ENCODE measurements around the gene TMEM89. TPM values are rescaled to one million over a fixed set of nuclear protein-coding genes. Genes with fewer than 3 reads are reported as not detected.

The TMEM89 gene
- total and polyA plus RNA-seq, 2 of the 4 experiments (the other 2 are of a cell fraction): 0.15 TPM; not detected in 1

GRCh38 chr3:48617559-48617958 lies 4.0 kb downstream of the TMEM89 start:
- Histone ChIP-seq H3K79me1 (ENCODE audit: low read depth in 1 of 2, low read length in 2 of 2) (no peaks in the 10 kb centered on the region), H3K4ac (ENCODE audit: low read depth, low read length) (no peak overlapping the region), H4K20me1 (ENCODE audit: insufficient read depth, low read length) (no peaks in the 10 kb centered on the region), H3K9ac (ENCODE audit: low read depth, low read length) (no peak overlapping the region), H2AFZ (replicated peaks; ENCODE audit: low read length, poor library complexity) (no peak overlapping the region), H4K5ac (ENCODE audit: low read depth, low read length) (no peak overlapping the region), H3K18ac (ENCODE audit: low read depth, low read length) (no peak overlapping the region), H4K8ac (ENCODE audit: low read depth in 2 of 2, low read length in 2 of 2) (no peak overlapping the region), H3K9me3 (ENCODE audit: control insufficient read depth, insufficient read depth, low read length) (peaks cover 10% of the 10 kb centered on the region), H2BK120ac (ENCODE audit: low read depth, low read length) (no peak overlapping the region), H3K36me3 (ENCODE audit: control insufficient read depth, insufficient read depth, low read length) (peaks cover 14% of the 10 kb centered on the region; the same call in 1 of the 2 replicates), H3K27ac (ENCODE audit: insufficient read depth, low read length) (no peak overlapping the region), H3K27me3 (ENCODE audit: control insufficient read depth, insufficient read depth, low read length) (no peaks in the 10 kb centered on the region), H2BK15ac (ENCODE audit: low read depth, low read length) (peak overlapping the region; percentile 56; the same call in 2 of the 3 replicates), H3K4me2 (ENCODE audit: low read depth, low read length) (no peak overlapping the region), H2BK20ac (ENCODE audit: low read depth, low read length) (no peak overlapping the region), H3K9me1 (ENCODE audit: insufficient read depth, low read length) (peaks cover 5% of the 10 kb centered on the region; the same call in 1 of the 2 replicates), H3K4me3 (ENCODE audit: insufficient read depth, low read depth, low read length) (no peak overlapping the region), H3K4me1 (ENCODE audit: control insufficient read depth, insufficient read depth, low read length) (peaks cover 25% of the 10 kb centered on the region), H3K56ac (ENCODE audit: extremely low read depth, insufficient read depth, low read length) (no peak overlapping the region; the same call in 1 of the 2 replicates), H3K14ac (replicated peaks; ENCODE audit: low read depth, low read length) (no peak overlapping the region), H2AK9ac (replicated peaks; ENCODE audit: low read depth, low read length, poor library complexity) (no peak overlapping the region), H3K23ac (ENCODE audit: low read depth, low read length) (no peak overlapping the region), H2BK5ac (ENCODE audit: low read depth, low read length, poor library complexity, severe bottlenecking) (peak overlapping the region; percentile 60), H2AK5ac (ENCODE audit: low read depth, low read length) (peak overlapping the region; percentile 58; the same call in 1 of the 2 replicates), H4K91ac (ENCODE audit: insufficient read depth, low read depth, low read length) (no peak overlapping the region)
- POLR2A ChIA-PET (ENCODE audit: unreplicated experiment): no interaction called here
- dilution Hi-C loops (cut with HindIII; ENCODE audit: low sequenced_read_pairs, unreplicated experiment) (no loop called here), in situ Hi-C loops (cut with MboI; ENCODE audit: low sequenced_read_pairs) (no loop called here), intact Hi-C loops (cut with micrococcal nuclease) (no loop called here)
- TF ChIP-seq, protein P1, sequence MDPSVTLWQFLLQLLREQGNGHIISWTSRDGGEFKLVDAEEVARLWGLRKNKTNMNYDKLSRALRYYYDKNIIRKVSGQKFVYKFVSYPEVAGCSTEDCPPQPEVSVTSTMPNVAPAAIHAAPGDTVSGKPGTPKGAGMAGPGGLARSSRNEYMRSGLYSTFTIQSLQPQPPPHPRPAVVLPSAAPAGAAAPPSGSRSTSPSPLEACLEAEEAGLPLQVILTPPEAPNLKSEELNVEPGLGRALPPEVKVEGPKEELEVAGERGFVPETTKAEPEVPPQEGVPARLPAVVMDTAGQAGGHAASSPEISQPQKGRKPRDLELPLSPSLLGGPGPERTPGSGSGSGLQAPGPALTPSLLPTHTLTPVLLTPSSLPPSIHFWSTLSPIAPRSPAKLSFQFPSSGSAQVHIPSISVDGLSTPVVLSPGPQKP (IDR thresholded peaks at IDR 0.05; ENCODE audit: borderline replicate concordance, low read depth, low read length): no peak
- TF ChIP-seq CHD1 (IDR thresholded peaks at IDR 0.05; ENCODE audit: low read depth, low read length) (no peak), MAZ (IDR thresholded peaks at IDR 0.05; ENCODE audit: borderline replicate concordance, low read depth, low read length) (no peak), SMC3 (IDR thresholded peaks at IDR 0.05; ENCODE audit: low read depth, low read length) (no peak), RCOR1 (IDR thresholded peaks at IDR 0.05; ENCODE audit: insufficient replicate concordance, low read length) (peak; percentile 47), MXI1 (IDR thresholded peaks at IDR 0.05; ENCODE audit: borderline replicate concordance, low read depth, low read length) (no peak)
- CTCF ChIA-PET: interaction anchor here (0.9 kb wide), 1 partner anchor 18 kb away, joined by 3 read pairs; no protein-coding TSS in a partner anchor
- no peak for ATAC-seq (ENCODE audit: low read depth)
- no CpG with 5 or more reads among the region's 4 CpGs for WGBS, 2 experiments (ENCODE audit: extremely low coverage in 2 of 2, insufficient read length in 1 of 2)
- DNase-seq: no peak
- no TSS peak for BruUV-seq (replicated peaks)
